DMS79 treated with DMSO at 0.1 percent for 48 hours (cell line): ENCODE results near the gene MTARC2.
A peak's percentile ranks its signal among the peaks of the same experiment; 100 is the strongest.

Experiments
- DNase-seq: peaks from one replicate; lab custom pipeline; 2025; lab: John Stamatoyannopoulos, UW

The MTARC2 gene

DNA sequence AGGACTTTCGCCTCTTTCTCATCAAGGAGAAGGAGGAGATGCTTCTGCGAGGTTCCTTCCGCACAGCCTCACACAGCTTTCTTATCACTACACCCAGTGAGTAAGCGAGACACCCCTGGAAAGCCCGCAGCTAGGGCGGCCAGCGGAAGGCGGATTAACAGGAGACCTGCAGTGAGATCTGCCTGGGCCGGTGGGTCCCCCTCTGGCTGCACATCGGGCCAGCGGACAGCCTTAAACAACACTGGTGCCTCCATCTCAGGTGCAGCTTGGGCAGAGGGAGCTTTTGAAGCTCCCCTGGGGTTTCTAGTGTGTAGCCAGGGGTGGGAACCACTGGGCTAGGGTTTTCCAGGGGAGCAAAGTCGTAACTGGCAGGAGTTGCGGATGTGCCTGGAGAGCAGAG is 21.1 kb downstream of the MTARC2 start:
- no peak for DNase-seq

DNA sequence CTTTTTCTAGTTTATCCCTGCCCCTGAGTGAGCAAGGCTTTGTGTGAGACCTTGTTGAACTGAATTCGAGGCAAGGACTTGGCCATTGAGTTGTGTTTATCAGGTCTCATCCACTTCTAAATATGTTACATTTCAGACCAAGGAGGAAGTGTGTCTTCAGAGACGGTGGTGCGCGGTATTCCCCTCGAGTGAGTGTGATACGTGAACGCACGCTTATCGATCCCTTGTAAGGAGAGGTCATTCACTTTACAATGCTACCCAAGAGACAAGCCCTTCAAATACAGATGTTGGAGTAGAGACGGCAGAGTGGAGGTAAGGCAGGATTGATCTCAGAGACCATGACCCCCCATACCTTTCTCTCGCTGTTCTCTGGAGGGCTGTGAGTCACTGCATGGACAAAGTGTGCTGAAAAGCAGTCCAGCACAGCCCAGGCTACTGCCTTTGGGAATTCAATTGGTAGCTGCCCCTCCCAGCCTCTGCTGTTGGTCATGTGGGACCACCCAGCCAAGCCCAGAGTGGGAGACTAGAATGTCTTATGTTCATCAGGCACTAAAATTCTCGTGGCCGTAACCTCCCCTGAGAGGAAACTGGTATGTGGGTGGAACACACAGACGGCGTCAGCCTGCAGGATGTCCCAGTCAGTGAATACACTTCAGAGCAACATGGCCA is 22.3 kb downstream of the MTARC2 start:
- DNase-seq, result no peak

DNA sequence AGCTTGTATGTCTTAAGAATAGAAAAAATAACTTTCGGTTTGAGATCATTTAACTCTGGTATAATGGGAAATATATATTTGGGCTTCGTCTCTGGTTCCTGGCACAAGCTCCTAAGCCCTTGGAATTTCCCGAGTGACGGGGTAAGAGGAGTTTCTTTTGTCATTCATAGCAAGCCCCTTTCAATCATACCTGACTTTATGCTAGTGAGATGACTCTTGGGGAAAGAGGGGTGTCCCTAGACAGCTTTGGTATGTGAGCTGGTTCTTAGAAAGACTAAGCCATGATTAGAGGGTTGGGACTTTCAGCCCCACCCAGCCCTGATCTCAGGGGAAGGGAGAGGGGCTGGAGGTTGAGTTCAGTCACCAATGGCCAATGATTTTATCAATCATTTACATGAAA is 24.7 kb downstream of the MTARC2 start:
- DNase-seq, result no peak

DNA sequence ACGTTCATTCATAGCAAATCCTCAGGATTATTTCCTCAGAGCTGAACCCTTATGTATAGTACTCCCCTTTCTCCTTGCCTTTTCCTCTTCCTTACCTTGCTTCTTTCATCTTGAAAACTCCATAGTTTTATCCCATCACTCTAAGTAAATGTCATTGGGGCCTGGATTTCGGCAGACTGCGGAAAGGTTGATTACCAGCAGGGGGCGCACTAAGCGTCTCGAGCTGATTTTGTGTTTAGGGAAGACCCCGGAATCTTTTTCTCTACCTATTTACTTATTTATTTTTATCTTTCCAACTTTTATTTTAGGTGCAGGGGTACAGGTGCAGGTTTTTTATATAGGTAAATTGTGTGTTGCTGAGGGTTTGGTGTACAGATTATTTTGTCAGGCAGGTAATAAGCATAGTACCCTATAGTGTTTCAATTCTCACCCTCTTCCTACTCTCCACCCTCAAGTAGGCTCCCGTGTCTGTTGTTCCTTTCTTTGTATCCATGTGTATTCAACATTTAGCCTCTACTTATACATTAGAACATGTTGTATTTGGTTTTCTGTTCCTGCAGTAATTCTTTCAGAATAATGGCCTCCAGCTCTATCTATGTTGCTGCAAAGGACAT is 27.2 kb downstream of the MTARC2 start:
- DNase-seq, result no peak

DNA sequence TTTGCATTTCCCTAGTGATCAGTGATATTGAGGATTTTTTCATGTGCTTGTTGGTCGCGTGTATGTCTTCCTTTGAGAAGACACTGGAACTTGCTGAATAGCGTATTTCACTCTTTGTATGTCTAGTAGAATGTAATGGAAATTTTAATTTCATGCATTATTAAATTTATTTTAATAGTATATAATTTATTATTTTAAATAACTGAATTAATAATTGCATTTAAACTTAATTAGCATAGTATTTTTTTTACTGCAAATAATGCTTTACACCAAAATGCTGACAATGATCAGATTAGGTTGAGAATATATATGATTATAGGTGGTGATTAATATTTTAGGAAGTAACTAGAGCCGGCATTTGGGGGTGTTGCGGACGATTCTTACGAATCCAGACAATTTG is 28.1 kb downstream of the MTARC2 start:
- no peak for DNase-seq

DNA sequence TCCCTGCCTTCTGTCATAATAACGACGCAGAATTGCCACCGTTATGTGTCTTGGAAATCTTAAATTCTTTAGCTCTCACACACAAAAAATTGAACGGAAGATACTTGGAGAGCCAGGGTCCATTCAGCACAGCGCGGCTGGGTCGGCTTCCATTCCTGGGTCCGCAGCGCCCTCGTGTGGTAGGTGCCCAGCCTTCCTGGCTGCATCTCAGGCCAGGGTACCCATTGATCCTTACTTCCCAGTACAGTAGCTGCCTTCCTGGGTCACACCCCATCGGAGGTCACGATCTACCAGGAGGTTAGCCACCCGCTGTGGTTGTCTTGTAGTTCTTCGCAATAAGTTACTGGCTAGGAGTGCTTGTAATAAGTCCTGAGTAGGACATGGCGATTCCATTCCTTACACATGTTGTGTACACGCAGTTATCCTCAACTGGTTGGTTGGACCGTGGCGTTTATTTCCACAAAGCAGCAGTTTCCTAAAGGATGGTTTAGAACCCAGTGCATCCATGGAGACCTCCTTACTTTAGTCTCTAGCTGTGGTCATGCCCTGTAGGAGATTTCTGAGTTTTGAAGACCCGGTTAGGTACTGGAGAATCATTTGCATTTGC is 28.7 kb downstream of the MTARC2 start:
- peak; percentile 64 for DNase-seq

DNA sequence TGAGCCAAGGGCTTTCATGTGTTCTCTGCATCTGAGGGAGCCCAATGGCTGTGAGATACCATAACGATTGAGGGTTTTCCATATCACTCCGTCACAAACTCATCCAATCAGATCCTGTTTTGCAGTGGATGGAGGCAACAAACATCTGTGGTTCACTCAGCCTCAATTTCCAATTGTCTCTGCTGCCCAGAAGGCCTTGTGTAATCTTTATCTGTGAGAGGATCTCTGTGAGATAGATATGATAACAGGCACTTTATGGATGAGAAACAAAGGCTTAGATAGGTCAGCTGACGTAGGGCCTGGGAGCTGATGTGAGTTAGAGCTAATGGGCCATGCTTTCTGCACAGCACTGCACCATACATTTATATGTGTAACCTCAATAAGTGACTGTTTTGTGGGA is 35.3 kb downstream of the MTARC2 start:
- no peak for DNase-seq

DNA sequence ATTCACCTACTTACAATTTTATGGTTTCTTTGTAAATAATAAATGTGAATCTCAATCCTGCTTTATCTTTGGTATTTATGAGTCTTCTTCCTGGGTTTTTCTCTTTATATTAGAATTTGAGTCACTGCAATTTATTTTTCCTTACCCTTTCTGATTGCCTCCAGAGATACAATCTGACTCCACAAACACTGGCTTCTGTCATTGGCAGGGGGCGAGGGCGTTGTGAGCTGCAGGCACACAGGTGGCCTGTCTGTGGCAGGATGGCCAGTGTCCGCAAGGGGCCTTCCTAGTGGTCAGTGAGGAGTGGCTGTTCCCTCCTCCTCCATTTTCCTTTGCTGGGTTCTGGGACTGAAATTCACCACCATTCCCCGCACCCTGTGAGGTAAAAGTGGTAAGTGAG is 36.6 kb downstream of the MTARC2 start:
- DNase-seq, result no peak

DNA sequence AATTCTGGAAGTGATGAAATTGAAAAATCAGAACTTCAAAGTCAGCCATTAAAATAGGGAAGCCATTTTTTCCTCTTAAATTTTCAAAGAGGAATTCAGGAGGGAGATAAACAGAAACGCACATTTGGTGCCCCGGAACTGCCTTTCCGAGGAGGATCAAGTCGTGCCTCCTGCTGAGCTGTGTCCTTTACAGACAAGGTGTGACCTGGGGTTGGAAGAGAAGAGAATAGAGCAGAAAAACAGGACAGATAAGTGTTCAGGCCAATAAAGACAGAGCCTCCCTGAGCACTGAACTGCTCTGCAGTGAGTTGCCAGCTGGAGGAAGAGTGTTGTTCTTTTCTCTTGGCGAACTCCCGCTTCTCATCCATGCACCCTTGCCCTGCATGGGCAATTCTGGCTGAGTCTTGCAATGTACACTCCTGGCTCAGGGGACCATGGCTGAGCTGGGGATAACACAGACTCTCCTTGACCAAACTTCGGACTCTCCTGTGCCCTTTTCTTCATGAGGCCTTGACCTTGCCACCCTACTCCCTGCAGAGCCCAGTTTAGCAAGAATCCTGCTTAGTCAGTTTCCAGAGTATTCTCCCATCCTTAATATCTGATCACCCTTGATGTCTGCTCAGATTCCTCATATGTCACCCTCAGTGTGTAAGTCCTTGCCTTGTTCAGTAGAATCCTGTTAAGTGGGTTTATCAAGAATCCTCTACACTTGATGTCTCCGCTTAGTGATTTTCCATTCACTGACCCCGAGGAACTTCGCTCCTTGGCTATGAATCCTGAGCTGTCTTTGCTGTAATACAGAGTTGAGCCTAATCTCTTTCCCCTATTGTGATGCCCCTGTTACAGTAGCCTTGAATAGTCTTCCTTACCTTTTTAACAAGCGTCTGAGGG is 37.3 kb downstream of the MTARC2 start:
- no peak for DNase-seq

DNA sequence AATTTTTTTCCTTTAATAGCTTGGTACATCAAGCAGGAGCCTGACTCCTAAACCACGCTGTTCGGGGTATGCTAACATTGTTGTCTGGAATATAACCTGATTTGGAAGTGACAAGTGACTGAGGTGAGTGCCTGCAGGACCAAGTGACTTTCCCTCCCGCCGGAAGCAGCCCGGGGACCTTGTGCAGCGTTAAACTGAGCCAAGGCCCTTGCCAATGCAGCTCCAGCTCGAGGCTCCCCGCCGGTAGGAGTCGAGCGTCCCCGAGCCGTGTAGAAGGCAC is 37.9 kb downstream of the MTARC2 start:
- no peak for DNase-seq

DNA sequence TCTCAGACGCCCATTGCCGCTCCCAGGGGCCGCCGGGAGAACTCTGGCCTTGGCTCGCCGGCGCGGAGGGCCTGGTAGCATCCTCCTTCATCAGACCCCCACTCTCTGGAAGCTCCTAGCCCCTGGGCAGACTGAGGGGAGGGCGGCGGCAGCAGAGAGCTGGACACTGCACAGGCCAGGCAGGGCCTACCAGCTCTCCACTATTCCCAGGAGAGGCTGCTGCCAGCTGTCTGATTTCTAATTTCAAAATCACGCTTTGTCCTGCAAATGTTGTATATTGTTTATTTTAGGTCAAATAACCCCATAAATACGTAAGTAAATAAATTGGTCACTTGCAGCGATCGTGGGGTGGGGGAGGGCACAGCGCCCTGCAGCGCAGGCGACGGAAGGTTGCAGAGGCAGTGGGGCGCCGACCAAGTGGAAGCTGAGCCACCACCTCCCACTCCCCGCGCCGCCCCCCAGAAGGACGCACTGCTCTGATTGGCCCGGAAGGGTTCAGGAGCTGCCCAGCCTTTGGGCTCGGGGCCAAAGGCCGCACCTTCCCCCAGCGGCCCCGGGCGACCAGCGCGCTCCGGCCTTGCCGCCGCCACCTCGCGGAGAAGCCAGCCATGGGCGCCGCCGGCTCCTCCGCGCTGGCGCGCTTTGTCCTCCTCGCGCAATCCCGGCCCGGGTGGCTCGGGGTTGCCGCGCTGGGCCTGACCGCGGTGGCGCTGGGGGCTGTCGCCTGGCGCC is 38.4 kb downstream of the MTARC2 start, which contains the start of gene MTARC1:
Gene MTARC1, plus strand, starts transcription at position 577 of the 732 bp plus-strand sequence. Its CDS starts 32 bp downstream, at position 609.
- peak; percentile 82 for DNase-seq

DNA sequence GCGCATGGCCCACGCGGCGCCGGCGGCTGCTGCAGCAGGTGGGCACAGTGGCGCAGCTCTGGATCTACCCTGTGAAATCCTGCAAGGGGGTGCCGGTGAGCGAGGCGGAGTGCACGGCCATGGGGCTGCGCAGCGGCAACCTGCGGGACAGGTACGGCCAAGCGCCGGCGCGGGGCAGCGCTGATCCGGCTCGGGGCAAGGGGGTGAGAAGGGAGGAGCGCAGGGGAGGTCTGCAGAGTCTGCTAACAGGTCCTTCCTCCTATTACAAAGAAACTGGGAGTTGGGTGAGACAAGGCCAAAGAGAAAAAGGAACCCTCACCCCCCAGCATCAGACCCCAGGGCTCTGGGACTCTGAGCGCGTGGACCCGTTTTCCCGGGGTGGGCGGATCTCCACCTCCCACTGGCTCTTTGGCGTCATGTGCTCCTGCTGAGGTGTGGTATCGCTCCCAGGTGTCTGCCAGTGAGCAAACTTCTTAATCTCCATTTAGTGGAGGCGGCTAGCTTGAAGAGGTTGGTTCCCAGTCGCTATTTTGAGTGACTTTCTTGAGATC is 39.0 kb downstream of the MTARC2 start:
- peak; percentile 82 for DNase-seq

DNA sequence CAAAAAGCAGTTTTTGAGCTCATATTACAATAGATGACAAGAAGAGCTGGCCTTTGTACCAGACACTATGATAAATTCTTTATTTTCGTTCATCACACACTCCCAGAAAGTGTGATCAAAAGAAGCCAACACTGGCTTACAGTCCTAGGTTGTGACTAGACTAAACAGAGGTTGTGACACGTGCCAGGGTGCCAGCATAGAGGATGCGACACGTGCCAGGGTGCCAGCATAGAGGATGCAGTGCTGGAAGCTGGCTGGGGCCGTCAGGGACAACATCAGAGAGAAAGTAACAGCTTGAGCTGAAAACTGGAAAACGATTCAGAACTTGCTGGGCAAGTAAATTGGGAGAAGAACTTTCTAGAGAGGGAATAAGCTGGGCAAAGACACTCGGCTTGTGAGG is 40.8 kb downstream of the MTARC2 start:
- DNase-seq, result no peak

DNA sequence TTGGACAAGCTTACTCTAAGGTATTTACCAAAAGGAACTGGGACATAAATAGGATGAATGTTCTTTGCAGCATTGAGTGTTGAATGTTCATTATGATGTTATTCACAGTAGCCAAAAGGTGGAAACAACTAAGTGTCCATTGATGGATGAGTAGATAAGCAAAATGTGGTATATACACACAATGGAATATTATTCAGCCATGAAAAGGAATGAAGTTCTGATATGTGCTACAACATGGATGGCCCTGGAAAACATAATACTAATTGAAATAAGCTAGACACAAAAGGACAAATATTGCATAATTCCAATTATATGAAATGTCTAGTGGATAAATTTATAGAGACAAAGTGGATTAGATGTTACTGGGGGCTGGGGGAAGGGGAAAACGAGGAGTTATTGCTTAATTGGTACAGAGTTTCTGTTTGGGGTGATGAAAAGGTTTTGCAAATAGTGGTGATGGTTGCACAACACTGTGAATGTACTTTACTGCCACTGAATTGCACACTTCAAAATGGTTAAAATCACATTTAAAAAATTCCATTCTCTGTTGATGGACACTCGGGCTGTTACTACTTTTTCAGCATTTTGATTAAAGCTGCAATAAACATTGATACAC is 41.5 kb downstream of the MTARC2 start:
- DNase-seq, result no peak

DNA sequence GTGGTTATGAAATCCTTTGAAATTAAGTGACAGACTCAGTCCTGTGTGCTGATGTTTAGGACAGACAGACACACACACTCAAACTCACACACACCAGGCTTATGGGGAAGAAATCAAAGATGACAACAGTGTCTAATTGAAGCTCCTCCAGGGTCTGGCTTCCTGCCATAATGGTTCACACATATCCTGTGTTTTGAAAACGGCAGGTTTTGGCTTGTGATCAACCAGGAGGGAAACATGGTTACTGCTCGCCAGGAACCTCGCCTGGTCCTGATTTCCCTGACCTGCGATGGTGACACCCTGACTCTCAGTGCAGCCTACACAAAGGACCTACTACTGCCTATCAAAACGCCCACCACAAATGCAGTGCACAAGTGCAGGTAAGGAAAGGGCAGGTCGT is 43.2 kb downstream of the MTARC2 start:
- peak; percentile 37 for DNase-seq

DNA sequence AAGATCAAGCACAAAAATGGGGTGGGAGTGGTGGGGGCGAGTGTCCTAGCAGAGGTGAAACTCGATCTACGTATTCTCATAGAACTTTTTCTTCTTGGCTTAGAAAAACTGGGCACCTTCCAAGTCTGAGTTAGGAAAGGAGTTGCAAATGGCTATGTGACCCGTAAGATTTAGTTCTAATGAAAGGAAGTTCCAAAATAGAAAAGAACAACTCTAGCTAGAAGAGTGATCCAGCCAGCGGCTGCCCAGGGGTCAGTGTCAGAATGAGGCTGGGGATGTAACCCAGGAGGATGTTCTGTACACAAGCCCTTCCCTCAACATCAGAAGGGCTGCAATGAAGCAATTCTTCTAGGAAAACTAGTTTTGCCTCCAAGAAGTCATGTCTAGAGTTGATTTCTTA is 43.8 kb downstream of the MTARC2 start:
- DNase-seq, result no peak

DNA sequence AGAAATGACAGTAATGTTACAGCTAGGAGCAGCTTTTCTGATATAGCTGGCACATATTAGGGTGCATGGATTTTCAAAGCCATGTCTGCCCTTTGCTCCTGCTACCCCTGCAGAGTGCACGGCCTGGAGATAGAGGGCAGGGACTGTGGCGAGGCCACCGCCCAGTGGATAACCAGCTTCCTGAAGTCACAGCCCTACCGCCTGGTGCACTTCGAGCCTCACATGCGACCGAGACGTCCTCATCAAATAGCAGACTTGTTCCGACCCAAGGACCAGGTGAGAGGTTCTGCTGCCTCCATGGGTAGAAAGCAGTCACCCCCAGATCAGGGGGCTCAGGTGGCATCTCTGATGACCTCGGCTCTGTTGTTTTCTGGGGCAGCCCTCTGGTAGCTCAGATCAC is 48.4 kb downstream of the MTARC2 start:
- DNase-seq, result no peak

DNA sequence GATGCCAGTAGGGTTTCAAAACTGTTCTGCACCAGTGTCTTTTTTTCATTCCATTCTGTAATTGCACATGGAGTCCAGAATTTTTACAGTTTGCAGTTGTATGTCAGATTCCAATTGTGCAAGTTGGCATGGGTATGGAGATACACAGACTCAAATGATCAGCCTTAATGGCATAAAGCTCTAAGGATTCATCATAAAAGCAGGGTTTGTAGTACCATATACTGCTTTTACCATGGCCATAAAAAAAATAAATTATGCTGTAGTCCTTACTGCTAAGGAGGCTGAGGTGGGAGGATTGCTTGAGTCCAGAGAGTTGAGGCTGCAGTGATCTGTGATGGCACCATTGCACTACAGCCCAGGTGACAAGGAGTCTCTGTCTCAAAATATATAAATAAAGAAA is 48.9 kb downstream of the MTARC2 start:
- DNase-seq, result no peak

DNA sequence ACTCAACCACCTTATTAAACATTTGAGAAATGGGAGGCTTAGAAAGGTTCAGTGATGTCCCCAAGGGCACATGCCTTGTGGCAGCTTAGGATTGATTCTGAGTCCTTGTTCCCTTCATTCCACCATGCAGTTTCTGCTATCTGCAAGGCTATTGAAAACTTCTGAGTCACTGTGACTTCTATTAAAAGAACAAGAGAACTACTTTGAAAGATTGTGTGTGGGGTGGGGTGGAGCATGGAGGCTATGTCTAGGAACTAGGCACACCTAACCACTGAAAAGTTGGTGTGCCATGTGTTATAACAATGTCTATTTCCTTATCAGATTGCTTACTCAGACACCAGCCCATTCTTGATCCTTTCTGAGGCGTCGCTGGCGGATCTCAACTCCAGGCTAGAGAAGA is 49.4 kb downstream of the MTARC2 start:
- DNase-seq, result no peak

DNA sequence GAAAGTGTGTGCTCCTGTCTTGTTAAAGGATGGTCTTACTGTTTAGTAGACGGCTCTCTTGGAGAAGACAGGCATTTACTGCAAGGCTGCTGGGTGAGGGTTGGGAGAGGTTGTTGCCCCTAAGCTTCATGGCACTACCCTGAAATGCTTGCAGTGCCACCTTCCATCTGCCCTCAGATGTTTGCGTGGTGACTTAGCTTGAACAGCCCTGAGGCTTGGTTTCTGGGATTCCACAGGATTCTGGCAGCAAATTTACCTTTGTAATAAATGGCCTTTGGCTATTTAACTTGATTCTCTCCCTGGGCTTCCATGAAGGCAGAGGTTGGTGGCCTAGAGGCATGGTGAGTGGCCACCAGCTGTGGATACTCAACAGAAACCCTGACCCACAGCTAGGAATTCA is 50.2 kb downstream of the MTARC2 start:
- DNase-seq, result no peak

DNA sequence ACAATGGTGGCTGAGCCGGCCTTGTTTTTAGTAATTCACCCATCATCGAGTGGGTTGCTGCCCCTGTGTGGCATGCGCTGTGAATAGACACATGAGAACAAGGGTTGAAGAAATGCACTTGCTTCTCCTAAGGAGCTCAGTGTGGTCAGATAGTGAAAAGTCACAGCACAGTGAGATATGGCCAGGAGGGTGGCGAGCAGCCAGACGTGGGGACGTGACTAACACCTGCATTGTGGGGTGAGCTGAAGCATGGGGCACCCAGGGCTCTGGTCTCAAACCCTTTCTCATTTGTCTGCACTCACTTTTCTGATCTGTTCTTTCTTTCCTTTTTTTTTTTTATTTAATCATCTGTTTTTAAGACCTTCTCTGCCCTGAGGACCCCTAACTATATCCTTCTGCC is 52.1 kb downstream of the MTARC2 start:
- DNase-seq, result no peak
